Activated CD4-positive, alpha-beta T cell treated with anti-CD3 and anti-CD28 coated beads for 36 hours (primary cell): ENCODE measurements around the gene RUNX2. TPM values are rescaled to one million over a fixed set of nuclear protein-coding genes. Genes with fewer than 3 reads are reported as not detected.

Source experiments
- ATAC-seq: fragments of 200-7000 bp; cut with Tn5 transposase; one replicate; pipeline ENCODE4 v1.10.0; 2021; ENCODE audit warnings: mild to moderate bottlenecking, moderate library complexity
- CTCF ChIA-PET: fragments of 350-600 bp; sonication (Branson Sonifier 250); formaldehyde crosslinking; loops from one replicate; lab custom pipeline; 2021; ENCODE audit warnings: antibody characterized with exemption; lab: Charles Lee
- POLR2A ChIA-PET: fragments of 350-600 bp; sonication (Branson Sonifier 250); formaldehyde crosslinking; loops from one replicate; lab custom pipeline; 2021; ENCODE audit warnings: antibody characterized with exemption, inconsistent platforms; lab: Charles Lee
- DNase-seq: peaks from one replicate; pipeline ENCODE4 v3.0.0-alpha.2; 2020
- H3K27ac Mint-ChIP-seq: one replicate; pipeline ENCODE4 v1.8.0; 2021; ENCODE audit warnings: mixed read lengths
- H3K27me3 Mint-ChIP-seq: one replicate; pipeline ENCODE4 v1.8.0; 2021; ENCODE audit warnings: mixed read lengths
- H3K36me3 Mint-ChIP-seq: one replicate; pipeline ENCODE4 v1.8.0; 2021; ENCODE audit warnings: low read depth, mixed read lengths
- H3K4me1 Mint-ChIP-seq: one replicate; pipeline ENCODE4 v1.8.0; 2021; ENCODE audit warnings: mixed read lengths
- H3K4me3 Mint-ChIP-seq: one replicate; pipeline ENCODE4 v1.8.0; 2021; ENCODE audit warnings: mild to moderate bottlenecking, moderate library complexity, mixed read lengths
- H3K9me3 Mint-ChIP-seq: one replicate; pipeline ENCODE4 v1.8.0; 2021; ENCODE audit warnings: low read depth, mixed read lengths
- intact Hi-C, 2 experiments: fragments of 100-400 bp; cut with DNase I in 1 of 2; cut with micrococcal nuclease in 1 of 2; formaldehyde crosslinking; loops; one replicate each; pipeline versions ENCODE4 v1.14.2 to v1.15.1; 2022 to 2024; cut with DNase I, micrococcal nuclease
- total RNA-seq, 2 experiments: library from RNA; stranded (reverse); gene quantifications; one replicate each; pipeline ENCODE4 v1.2.3, GENCODE V29; 2021

The RUNX2 gene
- total RNA-seq, 2 experiments from 2014 or later: 14.6 to 18.1 TPM

GRCh38 chr6:45626087-45626891 lies 298.2 kb downstream of the RUNX2 start:
- peak overlapping the region; percentile 76 for H3K27ac Mint-ChIP-seq
- CTCF ChIA-PET: no interaction called here
- intact Hi-C loops: loop anchor here (1.0 to 5.0 kb wide), 3 partner anchors 84 to 296 kb away; no protein-coding TSS in a partner anchor
- peaks cover 45% of the 10 kb centered on the region for H3K4me1 Mint-ChIP-seq
- DNase-seq (peak; percentile 42), ATAC-seq (peak; percentile 57)
- H3K4me3 Mint-ChIP-seq: no peak overlapping the region
- H3K27me3 Mint-ChIP-seq: no peaks in the 10 kb centered on the region
- POLR2A ChIA-PET: no interaction called here
- no peaks in the 10 kb centered on the region for H3K36me3 Mint-ChIP-seq
- no peaks in the 10 kb centered on the region for H3K9me3 Mint-ChIP-seq

- no peak for ATAC-seq
- H3K36me3 Mint-ChIP-seq: no peaks in the 10 kb centered on the region
- POLR2A ChIA-PET: no interaction called here
Observed at GRCh38 chr6:45630314-45630713, 302.2 kb downstream of the RUNX2 start.

GRCh38 chr6:45630801-45631200 lies 302.7 kb downstream of the RUNX2 start:
- ChIA-PET POLR2A (no interaction called here), CTCF (no interaction called here)
- Mint-ChIP-seq H3K27ac (no peak overlapping the region), H3K27me3 (no peaks in the 10 kb centered on the region), H3K9me3 (no peaks in the 10 kb centered on the region), H3K4me3 (no peak overlapping the region), H3K4me1 (peaks cover 36% of the 10 kb centered on the region), H3K36me3 (no peaks in the 10 kb centered on the region)
- intact Hi-C loops: no loop called here
- no peak for ATAC-seq
- no peak for DNase-seq

More at GRCh38 chr6:45630314-45630713, 302.2 kb downstream of the RUNX2 start:
- no peak for DNase-seq
- Mint-ChIP-seq H3K4me1 (peaks cover 41% of the 10 kb centered on the region), H3K27ac (no peak overlapping the region), H3K27me3 (no peaks in the 10 kb centered on the region), H3K9me3 (no peaks in the 10 kb centered on the region), H3K4me3 (no peak overlapping the region)
- intact Hi-C loops: no loop called here
- CTCF ChIA-PET: no interaction called here

- H3K9me3 Mint-ChIP-seq: no peaks in the 10 kb centered on the region
- no peak overlapping the region for H3K27ac Mint-ChIP-seq
- no peak overlapping the region for H3K4me3 Mint-ChIP-seq
- peaks cover 30% of the 10 kb centered on the region for H3K4me1 Mint-ChIP-seq
- POLR2A ChIA-PET: no interaction called here
- ATAC-seq: no peak
- intact Hi-C loops: no loop called here
- no peak for DNase-seq
- CTCF ChIA-PET: no interaction called here
- no peaks in the 10 kb centered on the region for H3K27me3 Mint-ChIP-seq
- no peaks in the 10 kb centered on the region for H3K36me3 Mint-ChIP-seq
Observed at GRCh38 chr6:45631396-45631795, 303.3 kb downstream of the RUNX2 start.

GRCh38 chr6:45633272-45633908 lies 305.3 kb downstream of the RUNX2 start:
- Mint-ChIP-seq H3K27ac (no peak overlapping the region), H3K4me1 (peaks cover 11% of the 10 kb centered on the region), H3K27me3 (no peaks in the 10 kb centered on the region), H3K36me3 (no peaks in the 10 kb centered on the region), H3K4me3 (no peak overlapping the region), H3K9me3 (no peaks in the 10 kb centered on the region)
- POLR2A ChIA-PET: no interaction called here
- intact Hi-C loops: no loop called here
- ATAC-seq: no peak
- DNase-seq: no peak
- CTCF ChIA-PET: interaction anchor here (0.6 to 0.8 kb wide), 4 partner anchors 16 to 1136 kb away, joined by 3 to 4 read pairs (median 3); no protein-coding TSS in a partner anchor

GRCh38 chr6:45634231-45634630 lies 306.1 kb downstream of the RUNX2 start:
- no peak for ATAC-seq
- peaks cover 5% of the 10 kb centered on the region for H3K4me1 Mint-ChIP-seq
- H3K4me3 Mint-ChIP-seq: no peak overlapping the region
- intact Hi-C loops: no loop called here
- no peak for DNase-seq
- CTCF ChIA-PET: interaction anchor here (0.8 kb wide), 1 partner anchor 16 kb away, joined by 3 read pairs; no protein-coding TSS in a partner anchor
- H3K27me3 Mint-ChIP-seq: no peaks in the 10 kb centered on the region
- H3K9me3 Mint-ChIP-seq: no peaks in the 10 kb centered on the region
- POLR2A ChIA-PET: no interaction called here
- no peak overlapping the region for H3K27ac Mint-ChIP-seq
- no peaks in the 10 kb centered on the region for H3K36me3 Mint-ChIP-seq

GRCh38 chr6:45635284-45635867 lies 307.2 kb downstream of the RUNX2 start:
- peaks cover 5% of the 10 kb centered on the region for H3K4me1 Mint-ChIP-seq
- ATAC-seq: no peak
- no peak for DNase-seq
- no peak overlapping the region for H3K27ac Mint-ChIP-seq
- intact Hi-C loops: no loop called here
- H3K27me3 Mint-ChIP-seq: no peaks in the 10 kb centered on the region
- H3K4me3 Mint-ChIP-seq: no peak overlapping the region
- ChIA-PET CTCF (no interaction called here), POLR2A (no interaction called here)
- no peaks in the 10 kb centered on the region for H3K36me3 Mint-ChIP-seq
- H3K9me3 Mint-ChIP-seq: no peaks in the 10 kb centered on the region

- H3K4me1 Mint-ChIP-seq: peaks cover 5% of the 10 kb centered on the region
- H3K9me3 Mint-ChIP-seq: no peaks in the 10 kb centered on the region
- H3K36me3 Mint-ChIP-seq: no peaks in the 10 kb centered on the region
- ChIA-PET CTCF (interaction anchor here (0.6 kb wide), 1 partner anchor 377 kb away, joined by 3 read pairs; no protein-coding TSS in a partner anchor), POLR2A (no interaction called here)
- intact Hi-C loops: no loop called here
- no peak overlapping the region for H3K4me3 Mint-ChIP-seq
- no peak overlapping the region for H3K27ac Mint-ChIP-seq
- no peaks in the 10 kb centered on the region for H3K27me3 Mint-ChIP-seq
- no peak for ATAC-seq
- DNase-seq: no peak
Observed at GRCh38 chr6:45637056-45637455, 308.9 kb downstream of the RUNX2 start.

GRCh38 chr6:45637611-45638257 lies 309.6 kb downstream of the RUNX2 start:
- intact Hi-C loops: no loop called here
- CTCF ChIA-PET: no interaction called here
- no peaks in the 10 kb centered on the region for H3K9me3 Mint-ChIP-seq

GRCh38 chr6:45640081-45640491 lies 312.0 kb downstream of the RUNX2 start:
- Mint-ChIP-seq H3K4me1 (peaks cover 2% of the 10 kb centered on the region), H3K27me3 (no peaks in the 10 kb centered on the region), H3K27ac (no peak overlapping the region), H3K4me3 (no peak overlapping the region), H3K36me3 (no peaks in the 10 kb centered on the region), H3K9me3 (no peaks in the 10 kb centered on the region)
- no peak for ATAC-seq
- CTCF ChIA-PET: no interaction called here
- intact Hi-C loops: no loop called here
- DNase-seq: no peak
- POLR2A ChIA-PET: interaction anchor here (1.1 kb wide), 1 partner anchor 32 kb away, joined by 5 read pairs; no protein-coding TSS in a partner anchor

More at GRCh38 chr6:45637611-45638257, 309.6 kb downstream of the RUNX2 start:
- POLR2A ChIA-PET: no interaction called here
- peaks cover 5% of the 10 kb centered on the region for H3K4me1 Mint-ChIP-seq
- DNase-seq: no peak
- ATAC-seq: no peak
- H3K27me3 Mint-ChIP-seq: no peaks in the 10 kb centered on the region
- H3K36me3 Mint-ChIP-seq: no peaks in the 10 kb centered on the region
- H3K4me3 Mint-ChIP-seq: no peak overlapping the region
- H3K27ac Mint-ChIP-seq: no peak overlapping the region

GRCh38 chr6:45640811-45641210 lies 312.7 kb downstream of the RUNX2 start:
- intact Hi-C loops: no loop called here
- H3K27me3 Mint-ChIP-seq: no peaks in the 10 kb centered on the region
- peaks cover 7% of the 10 kb centered on the region for H3K4me1 Mint-ChIP-seq
- H3K36me3 Mint-ChIP-seq: no peaks in the 10 kb centered on the region
- no peaks in the 10 kb centered on the region for H3K9me3 Mint-ChIP-seq
- H3K4me3 Mint-ChIP-seq: no peak overlapping the region
- H3K27ac Mint-ChIP-seq: no peak overlapping the region
- CTCF ChIA-PET: no interaction called here
- ATAC-seq (no peak), DNase-seq (no peak)
- POLR2A ChIA-PET: no interaction called here
